ENCODE data around the gene ACADL. TPM values are rescaled to one million over a fixed set of nuclear protein-coding genes. Genes with fewer than 3 reads are reported as not detected.

The ACADL gene
- total RNA-seq, result not detected in 2 replicates

DNA sequence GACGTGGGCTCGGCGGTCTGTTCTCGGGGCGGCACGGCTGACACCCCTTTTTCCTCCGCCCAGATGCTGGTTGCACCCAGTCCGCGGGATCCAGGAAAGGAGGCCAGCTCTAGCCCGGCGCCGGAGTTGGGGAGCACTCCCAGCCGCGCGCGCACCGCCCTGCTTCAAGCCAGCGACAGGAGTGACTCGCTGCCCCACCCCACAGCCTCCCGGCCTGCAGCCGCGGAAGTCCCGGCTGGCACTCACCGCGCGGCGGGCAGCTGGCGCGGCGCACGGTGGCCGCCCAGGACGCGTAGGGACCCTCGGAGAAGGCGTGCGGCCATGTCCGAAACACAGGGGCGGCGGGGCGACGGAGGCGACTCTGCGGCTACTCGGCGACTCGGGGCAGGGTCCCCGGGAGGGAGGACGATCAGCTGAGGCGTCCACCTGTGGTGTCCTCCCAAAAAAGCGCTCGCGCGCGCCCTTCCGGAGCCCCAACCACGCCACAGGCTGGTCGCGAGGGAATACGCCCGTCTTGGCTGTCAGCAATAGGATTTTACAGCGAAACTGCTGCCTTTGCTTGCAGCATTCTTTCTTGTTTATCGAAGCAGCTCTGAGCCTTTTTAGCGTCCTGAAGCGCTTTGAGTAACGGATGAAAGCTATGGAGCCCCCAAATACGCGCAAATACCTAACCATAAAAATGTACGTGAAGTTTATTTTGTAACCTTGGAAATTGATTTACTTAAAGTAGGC lies at the start of gene ACADL:
Gene ACADL (minus strand): TSS at position 507 of the 732 bp plus-strand sequence. CDS start 184 bp downstream, at position 323.
- peak within 1 kb of the TSS; percentile 39 for H3K4me3 Mint-ChIP-seq
- no peaks in the 10 kb centered on the region for H3K9me3 Mint-ChIP-seq
- intact Hi-C loops (cut with micrococcal nuclease), result no loop called here
- no peak within 1 kb of the TSS for H3K27ac Mint-ChIP-seq
- H3K4me1 Mint-ChIP-seq (ENCODE audit: low read depth), result peaks cover 6% of the 10 kb centered on the region
- H3K36me3 Mint-ChIP-seq (ENCODE audit: low read depth), result peaks cover 2% of the 10 kb centered on the region
- peaks cover 52% of the 10 kb centered on the region for H3K27me3 Mint-ChIP-seq (ENCODE audit: insufficient read depth)
- no peak for DNase-seq (ENCODE audit: low spot score)

DNA sequence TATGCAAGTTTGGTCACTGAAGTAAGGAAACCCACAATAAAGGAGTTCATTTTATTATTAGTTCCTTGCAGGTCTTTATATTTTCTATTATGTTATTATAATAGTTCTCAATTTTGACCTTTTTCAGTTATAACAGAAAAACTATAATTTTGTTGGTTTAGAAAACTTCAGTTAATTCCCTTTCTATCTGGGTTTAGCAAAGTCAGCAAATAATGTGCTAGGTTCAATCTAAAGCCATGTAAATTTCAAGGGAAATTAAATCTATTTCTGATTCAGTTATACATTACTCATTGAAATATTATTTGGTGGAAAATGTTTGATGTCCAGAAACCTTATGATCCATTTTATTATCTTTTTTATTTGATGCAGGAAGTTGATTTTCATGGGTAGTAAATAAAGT lies 46.1 kb upstream of the ACADL start:
- intact Hi-C loops (cut with micrococcal nuclease), result no loop called here
- H3K27me3 Mint-ChIP-seq (ENCODE audit: insufficient read depth), result no peaks in the 10 kb centered on the region
- no peak overlapping the region for H3K27ac Mint-ChIP-seq
- no peaks in the 10 kb centered on the region for H3K4me1 Mint-ChIP-seq (ENCODE audit: low read depth)
- H3K36me3 Mint-ChIP-seq (ENCODE audit: low read depth), result no peaks in the 10 kb centered on the region
- no peaks in the 10 kb centered on the region for H3K9me3 Mint-ChIP-seq
- no peak overlapping the region for H3K4me3 Mint-ChIP-seq
- no peak for DNase-seq (ENCODE audit: low spot score)

DNA sequence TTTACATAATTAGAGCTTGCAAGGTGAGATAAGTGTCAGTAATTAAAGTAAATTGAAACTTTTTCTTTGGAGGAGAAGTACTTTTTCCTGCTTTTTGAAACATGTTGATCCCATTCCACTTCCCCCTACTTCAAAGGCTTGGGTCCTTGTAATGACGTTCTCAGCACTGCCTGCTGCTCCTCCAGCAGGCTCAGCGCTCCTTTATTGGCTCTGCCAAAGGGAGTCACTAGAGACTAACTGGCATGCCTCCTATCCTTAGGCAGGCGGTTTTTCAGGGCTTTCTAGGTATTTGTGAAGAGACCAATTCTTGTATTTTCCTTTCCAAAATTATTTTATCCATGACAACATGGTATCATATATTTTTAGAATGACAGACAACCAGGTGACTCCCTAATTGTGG lies 43.9 kb upstream of the ACADL start:
- H3K36me3 Mint-ChIP-seq (ENCODE audit: low read depth), result no peaks in the 10 kb centered on the region
- no peak overlapping the region for H3K27ac Mint-ChIP-seq
- peaks cover 2% of the 10 kb centered on the region for H3K27me3 Mint-ChIP-seq (ENCODE audit: insufficient read depth)
- no peaks in the 10 kb centered on the region for H3K9me3 Mint-ChIP-seq
- intact Hi-C loops (cut with micrococcal nuclease), result no loop called here
- H3K4me1 Mint-ChIP-seq (ENCODE audit: low read depth), result no peaks in the 10 kb centered on the region
- no peak for DNase-seq (ENCODE audit: low spot score)
- H3K4me3 Mint-ChIP-seq, result no peak overlapping the region

GRCh38 chr2:210268281-210268680 lies 43.0 kb upstream of the ACADL start:
- no peak overlapping the region for H3K27ac Mint-ChIP-seq
- no peaks in the 10 kb centered on the region for H3K36me3 Mint-ChIP-seq (ENCODE audit: low read depth)
- H3K4me3 Mint-ChIP-seq, result no peak overlapping the region
- DNase-seq (ENCODE audit: low spot score), result no peak
- intact Hi-C loops (cut with micrococcal nuclease), result no loop called here
- H3K9me3 Mint-ChIP-seq, result no peaks in the 10 kb centered on the region
- no peaks in the 10 kb centered on the region for H3K4me1 Mint-ChIP-seq (ENCODE audit: low read depth)
- peaks cover 2% of the 10 kb centered on the region for H3K27me3 Mint-ChIP-seq (ENCODE audit: insufficient read depth)

DNA sequence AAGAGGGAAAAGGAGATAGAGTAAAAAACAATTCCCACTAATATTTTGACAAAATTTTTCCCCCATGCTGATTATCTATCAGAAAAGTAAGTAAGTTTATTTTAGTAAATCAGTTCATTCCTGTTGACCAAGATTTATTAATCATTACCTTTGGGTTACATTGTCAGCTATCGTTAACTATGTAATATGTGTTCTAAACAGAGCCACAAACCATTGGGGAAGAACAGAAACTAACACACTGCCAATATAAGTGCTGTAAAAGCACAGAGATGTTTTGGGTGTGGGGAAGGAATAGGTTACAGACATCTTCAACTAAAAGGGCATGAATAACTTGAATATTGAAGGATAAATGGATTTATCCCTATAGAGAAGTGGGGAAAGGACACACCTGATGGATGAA lies 42.5 kb upstream of the ACADL start:
- no peak overlapping the region for H3K4me3 Mint-ChIP-seq
- H3K27ac Mint-ChIP-seq, result no peak overlapping the region
- no peaks in the 10 kb centered on the region for H3K4me1 Mint-ChIP-seq (ENCODE audit: low read depth)
- no peaks in the 10 kb centered on the region for H3K36me3 Mint-ChIP-seq (ENCODE audit: low read depth)
- intact Hi-C loops (cut with micrococcal nuclease), result no loop called here
- H3K27me3 Mint-ChIP-seq (ENCODE audit: insufficient read depth), result peaks cover 2% of the 10 kb centered on the region
- no peaks in the 10 kb centered on the region for H3K9me3 Mint-ChIP-seq
- DNase-seq (ENCODE audit: low spot score), result no peak

DNA sequence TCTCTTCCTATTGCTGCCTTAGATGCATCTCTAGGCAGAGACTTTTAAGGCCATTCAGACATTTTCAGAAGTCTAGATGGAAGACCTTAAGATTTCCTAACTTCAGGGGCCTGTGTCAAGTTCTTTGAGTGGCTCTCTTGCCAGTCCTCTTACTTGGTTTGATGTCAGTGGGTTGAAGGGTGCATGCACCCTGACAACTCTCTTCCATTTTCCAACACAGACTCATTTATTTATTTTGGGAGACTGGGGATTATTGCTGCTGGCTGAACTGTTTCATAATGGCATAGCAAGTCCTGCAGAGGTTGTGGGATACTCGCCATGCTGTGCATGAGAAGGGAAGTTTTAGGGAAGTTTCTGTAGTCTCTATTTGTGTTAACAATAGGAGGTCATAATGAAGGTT lies 39.0 kb upstream of the ACADL start:
- no peak for DNase-seq (ENCODE audit: low spot score)

DNA sequence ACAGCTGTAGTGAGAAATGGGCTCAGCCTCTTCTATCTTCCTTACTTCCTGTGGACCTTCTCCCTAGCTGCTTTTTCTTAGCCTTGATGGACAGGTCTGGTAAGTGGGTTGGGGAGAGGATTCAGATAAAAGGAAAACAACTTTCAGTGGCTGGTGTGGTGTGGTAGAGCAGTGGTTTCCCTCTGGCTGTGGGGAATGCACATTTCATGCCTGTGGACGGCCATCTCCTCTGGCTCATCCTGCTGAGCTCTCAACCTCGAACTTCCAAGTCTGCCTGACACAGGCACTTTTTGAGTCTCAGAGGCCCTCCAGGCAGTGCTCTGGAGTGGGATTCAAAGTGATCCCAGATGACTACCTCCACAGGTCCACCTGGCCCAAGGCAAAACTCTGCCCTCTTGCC lies 38.6 kb upstream of the ACADL start:
- Mint-ChIP-seq H3K4me1 (ENCODE audit: low read depth) (no peaks in the 10 kb centered on the region), H3K27ac (no peak overlapping the region), H3K36me3 (ENCODE audit: low read depth) (no peaks in the 10 kb centered on the region), H3K4me3 (no peak overlapping the region), H3K9me3 (no peaks in the 10 kb centered on the region), H3K27me3 (ENCODE audit: insufficient read depth) (peaks cover 2% of the 10 kb centered on the region)
- intact Hi-C loops (cut with micrococcal nuclease), result no loop called here
- DNase-seq (ENCODE audit: low spot score), result no peak

More for the DNA sequence above, 39.0 kb upstream of the ACADL start:
- Mint-ChIP-seq H3K4me3 (no peak overlapping the region), H3K4me1 (ENCODE audit: low read depth) (no peaks in the 10 kb centered on the region), H3K36me3 (ENCODE audit: low read depth) (no peaks in the 10 kb centered on the region), H3K27ac (no peak overlapping the region), H3K9me3 (no peaks in the 10 kb centered on the region), H3K27me3 (ENCODE audit: insufficient read depth) (peaks cover 2% of the 10 kb centered on the region)
- intact Hi-C loops (cut with micrococcal nuclease), result no loop called here

- H3K36me3 Mint-ChIP-seq (ENCODE audit: low read depth), result no peaks in the 10 kb centered on the region
- H3K9me3 Mint-ChIP-seq, result no peaks in the 10 kb centered on the region
- H3K27ac Mint-ChIP-seq, result no peak overlapping the region
- no peaks in the 10 kb centered on the region for H3K4me1 Mint-ChIP-seq (ENCODE audit: low read depth)
- no peak for DNase-seq (ENCODE audit: low spot score)
- H3K4me3 Mint-ChIP-seq, result no peak overlapping the region
- intact Hi-C loops (cut with micrococcal nuclease), result no loop called here
- H3K27me3 Mint-ChIP-seq (ENCODE audit: insufficient read depth), result peaks cover 2% of the 10 kb centered on the region
Observed at GRCh38 chr2:210262036-210262435, 36.8 kb upstream of the ACADL start.

GRCh38 chr2:210259687-210260086 lies 34.4 kb upstream of the ACADL start:
- no peak for DNase-seq (ENCODE audit: low spot score)

DNA sequence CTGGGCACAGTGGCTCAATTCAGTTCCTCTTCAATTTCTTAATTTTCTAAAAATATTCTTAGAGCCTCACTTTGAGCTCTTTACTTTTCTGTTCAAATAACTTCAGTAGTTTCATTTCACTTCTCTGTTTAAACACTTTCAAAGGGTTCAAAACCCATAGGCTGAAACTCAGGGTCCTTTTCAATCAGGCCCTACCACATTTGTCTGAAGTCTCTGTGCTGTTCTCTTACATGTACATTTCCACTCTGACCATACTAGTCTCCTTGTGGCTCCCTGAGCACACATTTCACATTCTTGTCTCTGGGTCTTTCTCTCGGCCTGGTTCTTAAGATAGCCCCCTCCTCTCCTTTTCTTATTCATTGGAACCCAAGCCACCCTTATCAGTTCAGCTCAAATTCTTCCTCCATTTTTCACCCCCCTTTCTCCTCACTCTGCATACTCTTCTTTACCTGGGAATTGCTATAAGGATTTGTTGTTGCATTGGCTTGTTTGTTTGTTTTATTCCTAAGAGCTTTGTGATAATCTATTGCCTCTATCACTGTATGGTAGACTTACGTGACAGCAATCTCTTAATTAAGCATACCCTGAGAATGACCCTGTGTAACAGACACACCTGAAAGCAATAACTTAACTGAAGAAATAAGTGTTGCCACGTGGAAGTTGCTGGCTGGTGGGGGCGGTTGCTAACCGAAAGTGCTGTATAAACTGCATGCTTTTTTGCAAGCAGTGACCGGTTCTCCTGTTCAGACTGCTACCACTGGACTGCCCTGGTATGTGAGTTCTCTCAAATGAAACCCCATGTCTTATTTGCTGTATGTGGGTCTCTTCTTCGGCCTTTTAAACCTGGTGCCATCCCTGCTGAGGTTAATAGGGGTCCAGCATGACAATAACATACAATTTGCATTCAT lies 27.7 kb upstream of the ACADL start:
- Mint-ChIP-seq H3K4me1 (ENCODE audit: low read depth) (no peaks in the 10 kb centered on the region), H3K4me3 (no peak overlapping the region), H3K27ac (no peak overlapping the region), H3K27me3 (ENCODE audit: insufficient read depth) (no peaks in the 10 kb centered on the region), H3K9me3 (no peaks in the 10 kb centered on the region), H3K36me3 (ENCODE audit: low read depth) (no peaks in the 10 kb centered on the region)
- intact Hi-C loops (cut with micrococcal nuclease), result no loop called here
- DNase-seq (ENCODE audit: low spot score), result no peak

More at GRCh38 chr2:210259687-210260086, 34.4 kb upstream of the ACADL start:
- no peaks in the 10 kb centered on the region for H3K9me3 Mint-ChIP-seq
- no peaks in the 10 kb centered on the region for H3K27me3 Mint-ChIP-seq (ENCODE audit: insufficient read depth)
- H3K36me3 Mint-ChIP-seq (ENCODE audit: low read depth), result no peaks in the 10 kb centered on the region
- H3K4me3 Mint-ChIP-seq, result no peak overlapping the region
- intact Hi-C loops (cut with micrococcal nuclease), result no loop called here
- H3K4me1 Mint-ChIP-seq (ENCODE audit: low read depth), result no peaks in the 10 kb centered on the region
- H3K27ac Mint-ChIP-seq, result no peak overlapping the region

- H3K4me3 Mint-ChIP-seq, result no peak overlapping the region
- H3K4me1 Mint-ChIP-seq (ENCODE audit: low read depth), result no peaks in the 10 kb centered on the region
- no peak for DNase-seq (ENCODE audit: low spot score)
- no peak overlapping the region for H3K27ac Mint-ChIP-seq
- intact Hi-C loops (cut with micrococcal nuclease), result no loop called here
- H3K36me3 Mint-ChIP-seq (ENCODE audit: low read depth), result no peaks in the 10 kb centered on the region
- H3K27me3 Mint-ChIP-seq (ENCODE audit: insufficient read depth), result no peaks in the 10 kb centered on the region
- no peaks in the 10 kb centered on the region for H3K9me3 Mint-ChIP-seq
Observed at GRCh38 chr2:210250622-210251021, 25.4 kb upstream of the ACADL start.

GRCh38 chr2:210233487-210233886 lies 8.2 kb upstream of the ACADL start:
- Mint-ChIP-seq H3K4me1 (ENCODE audit: low read depth) (no peaks in the 10 kb centered on the region), H3K4me3 (no peak overlapping the region), H3K27me3 (ENCODE audit: insufficient read depth) (peaks cover 16% of the 10 kb centered on the region), H3K9me3 (no peaks in the 10 kb centered on the region), H3K27ac (no peak overlapping the region), H3K36me3 (ENCODE audit: low read depth) (no peaks in the 10 kb centered on the region)
- intact Hi-C loops (cut with micrococcal nuclease), result no loop called here
- DNase-seq (ENCODE audit: low spot score), result no peak

DNA sequence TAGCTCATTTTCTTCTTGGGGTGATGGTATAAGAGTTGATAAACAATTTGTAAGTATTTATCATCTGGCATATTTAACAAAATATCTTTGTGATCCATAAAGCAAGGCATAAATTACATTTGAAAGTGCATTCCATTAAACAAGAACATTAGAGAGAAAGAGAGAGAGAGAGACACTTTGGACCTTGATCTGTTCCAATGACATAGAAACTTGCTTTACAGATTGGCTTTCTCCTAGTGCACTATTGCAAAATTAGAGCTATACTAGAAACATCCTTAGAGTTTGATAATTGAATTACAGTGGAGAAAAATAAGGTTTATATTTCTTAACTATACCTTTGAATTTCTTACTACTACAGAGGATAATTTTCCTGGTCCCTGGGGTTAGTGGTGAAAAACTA lies 5.7 kb upstream of the ACADL start:
- Mint-ChIP-seq H3K9me3 (no peaks in the 10 kb centered on the region), H3K27ac (no peak overlapping the region), H3K27me3 (ENCODE audit: insufficient read depth) (peaks cover 25% of the 10 kb centered on the region), H3K4me1 (ENCODE audit: low read depth) (no peaks in the 10 kb centered on the region), H3K4me3 (no peak overlapping the region), H3K36me3 (ENCODE audit: low read depth) (no peaks in the 10 kb centered on the region)
- intact Hi-C loops (cut with micrococcal nuclease), result no loop called here
- DNase-seq (ENCODE audit: low spot score), result no peak
